T follicular helper cell (primary cell): ENCODE data around the gene ARFRP1.

Experiments used
- DNase-seq: peaks from one replicate; pipeline ENCODE4 v3.0.0-alpha.2; 2020; ENCODE audit warnings: low read depth
- total RNA-seq, 2 experiments: gene quantifications; one replicate each; lab custom pipeline; 2026; lab: John Stamatoyannopoulos, UW

ARFRP1 gene
- total RNA-seq = 86.4 to 106 reads per million in 2 experiments

- DNase-seq = peak; percentile 78
Measured at GRCh38 chr20:63707558-63708300, at the start of gene ARFRP1, which contains the start of gene ZGPAT. TSS of gene ARFRP1 (minus strand) at chr20:63707976. CDS start at chr20:63707091, 885 bp downstream. TSS of gene ZGPAT (plus strand) at chr20:63708039. CDS start at chr20:63708581, 542 bp downstream.

- no peak for DNase-seq
Measured at GRCh38 chr20:63756648-63756991, 48.8 kb upstream of the ARFRP1 start.

- DNase-seq = no peak
Measured at GRCh38 chr20:63755933-63756647, 48.3 kb upstream of the ARFRP1 start.

- no peak for DNase-seq
Measured at GRCh38 chr20:63754008-63754407, 46.2 kb upstream of the ARFRP1 start.

GRCh38 chr20:63753381-63753780, 45.6 kb upstream of the ARFRP1 start:
- DNase-seq = no peak

GRCh38 chr20:63752411-63753101, 44.8 kb upstream of the ARFRP1 start:
- DNase-seq = no peak

GRCh38 chr20:63751471-63752271, 43.9 kb upstream of the ARFRP1 start:
- no peak for DNase-seq

- peak; percentile 41 for DNase-seq
Measured at GRCh38 chr20:63750807-63751470, 43.2 kb upstream of the ARFRP1 start.

GRCh38 chr20:63749597-63750508, 42.1 kb upstream of the ARFRP1 start:
- DNase-seq = no peak

- DNase-seq = no peak
Measured at GRCh38 chr20:63748934-63749270, 41.1 kb upstream of the ARFRP1 start.

GRCh38 chr20:63748070-63748933, 40.5 kb upstream of the ARFRP1 start:
- no peak for DNase-seq

- DNase-seq = no peak
Measured at GRCh38 chr20:63747622-63748069, 39.9 kb upstream of the ARFRP1 start.

- no peak for DNase-seq
Measured at GRCh38 chr20:63746751-63747315, 39.1 kb upstream of the ARFRP1 start.

- DNase-seq = no peak
Measured at GRCh38 chr20:63745961-63746731, 38.4 kb upstream of the ARFRP1 start.

GRCh38 chr20:63745424-63745805, 37.6 kb upstream of the ARFRP1 start:
- DNase-seq = no peak

- no peak for DNase-seq
Measured at GRCh38 chr20:63744574-63745423, 37.0 kb upstream of the ARFRP1 start.

- DNase-seq = no peak
Measured at GRCh38 chr20:63744158-63744557, 36.4 kb upstream of the ARFRP1 start.
